ENCODE measurements around the gene PPARG.

GRCh38 chr3:12335421-12335820, 46.6 kb downstream of the PPARG start:
- TF ChIP-seq CTCF (conservative IDR thresholded peaks at IDR 0.05) (no peak), EZH2 (IDR thresholded peaks at IDR 0.05; ENCODE audit: low read depth) (no peak)
